HepG2 (cell line): ENCODE measurements around the gene INHBC. TPM values are rescaled to one million over a fixed set of nuclear protein-coding genes. Genes with fewer than 3 reads are reported as not detected.

Source experiments
- ATAD3A ChIP-seq: sonication (generic); formaldehyde crosslinking; IDR thresholded peaks from 2 replicates; pipeline ENCODE4 v1.4.0; 2020; ENCODE audit warnings: missing genetic modification reagents
- E2F2 ChIP-seq: sonication (generic); formaldehyde crosslinking; IDR thresholded peaks from 2 replicates; pipeline ENCODE4 v1.4.0; 2020; ENCODE audit warnings: missing genetic modification reagents, borderline replicate concordance
- GABPB1 ChIP-seq: IDR thresholded peaks from 2 replicates; pipeline ENCODE4 v1.6.1; 2016; ENCODE audit warnings: mild to moderate bottlenecking, missing genetic modification reagents, moderate library complexity, missing compliant biosample characterization
- GATAD2A ChIP-seq: IDR thresholded peaks from 2 replicates; pipeline ENCODE4 v1.6.1; 2016
- IRF9 ChIP-seq: sonication (generic); formaldehyde crosslinking; IDR thresholded peaks from 2 replicates; pipeline ENCODE4 v1.8.0; 2022; ENCODE audit warnings: missing genetic modification reagents, mild to moderate bottlenecking, borderline replicate concordance
- KLF6 ChIP-seq: IDR thresholded peaks from 2 replicates; pipeline ENCODE4 v1.8.0; 2016; ENCODE audit warnings: missing biosample characterization, missing genetic modification reagents
- MLX ChIP-seq: IDR thresholded peaks from 2 replicates; pipeline ENCODE4 v1.6.1; 2016
- MTF2 ChIP-seq: sonication (generic); formaldehyde crosslinking; IDR thresholded peaks from 2 replicates; pipeline ENCODE4 v1.5.0; 2020; ENCODE audit warnings: missing genetic modification reagents, borderline replicate concordance
- RARG ChIP-seq: sonication (generic); formaldehyde crosslinking; IDR thresholded peaks from 2 replicates; pipeline ENCODE4 v1.4.0; 2020; ENCODE audit warnings: low read depth, mild to moderate bottlenecking, missing genetic modification reagents
- RFXANK ChIP-seq: IDR thresholded peaks from 2 replicates; pipeline ENCODE4 v1.6.1; 2016
- RXRB ChIP-seq: IDR thresholded peaks from 2 replicates; pipeline ENCODE4 v1.6.1; 2016; ENCODE audit warnings: borderline replicate concordance, missing genetic modification reagents, missing compliant biosample characterization
- XBP1 ChIP-seq: sonication (generic); formaldehyde crosslinking; IDR thresholded peaks from 2 replicates; pipeline ENCODE4 v1.5.0; 2020; ENCODE audit warnings: missing genetic modification reagents
- ZBTB33 ChIP-seq: sonication (generic); formaldehyde crosslinking; IDR thresholded peaks from 2 replicates; pipeline ENCODE4 v1.4.0; 2020; ENCODE audit warnings: missing genetic modification reagents
- ZFX ChIP-seq: sonication (generic); formaldehyde crosslinking; IDR thresholded peaks from 2 replicates; pipeline ENCODE4 v1.4.0; 2020; ENCODE audit warnings: mild to moderate bottlenecking, low read depth, missing genetic modification reagents, moderate library complexity
- ZNF18 ChIP-seq: sonication (generic); formaldehyde crosslinking; IDR thresholded peaks from 2 replicates; pipeline ENCODE4 v1.8.0; 2022; ENCODE audit warnings: mild to moderate bottlenecking, missing genetic modification reagents; ENCODE audit not compliant: insufficient replicate concordance
- ZNF468 ChIP-seq: sonication (generic); formaldehyde crosslinking; IDR thresholded peaks from 2 replicates; pipeline ENCODE4 v1.8.0; 2022; ENCODE audit warnings: mild to moderate bottlenecking, moderate library complexity, missing genetic modification reagents
- ZNF710 ChIP-seq: sonication (generic); formaldehyde crosslinking; IDR thresholded peaks from 2 replicates; pipeline ENCODE4 v1.5.0; 2020; ENCODE audit warnings: mild to moderate bottlenecking, missing genetic modification reagents, borderline replicate concordance
- ZNF747 ChIP-seq: sonication (generic); formaldehyde crosslinking; IDR thresholded peaks from 2 replicates; pipeline ENCODE4 v1.8.1; 2023; ENCODE audit warnings: missing genetic modification reagents, mild to moderate bottlenecking, borderline replicate concordance
- ZNF780A ChIP-seq: sonication (generic); formaldehyde crosslinking; IDR thresholded peaks from 2 replicates; pipeline ENCODE4 v1.8.0; 2022; ENCODE audit warnings: mild to moderate bottlenecking, missing genetic modification reagents, moderate library complexity
- ZNF839 ChIP-seq: sonication (generic); formaldehyde crosslinking; IDR thresholded peaks from 2 replicates; pipeline ENCODE4 v1.4.0; 2020; ENCODE audit warnings: missing genetic modification reagents, mild to moderate bottlenecking, borderline replicate concordance
- ZNF850 ChIP-seq: sonication (generic); formaldehyde crosslinking; conservative IDR thresholded peaks from 2 replicates; pipeline ENCODE4 v1.9.0; 2021; ENCODE audit warnings: mild to moderate bottlenecking, missing genetic modification reagents
- polyA plus RNA-seq, 8 experiments: library from polyadenylated mRNA; depleted of rRNA in 3 of 8; stranded (reverse) in 7 of 8; unstranded in 1 of 8; fragments of >200 nt; fragmentation: Illumina TruSeq in 4 of 8; extraction: Trizol in 4 of 8; gene quantifications; 2 replicates each; pipeline versions ENCODE4 v1.2.1 to v1.2.3, GENCODE V29; 2011 to 2016; ENCODE audit warnings: low read depth in 4 of 8, missing spikeins in 1 of 8, mixed read lengths in 1 of 8; ENCODE audit not compliant: insufficient read depth in 1 of 8
- total RNA-seq, 5 experiments: library from RNA; depleted of rRNA; stranded (reverse); fragments of >200 nt; fragmentation: Illumina TruSeq; extraction: Trizol; gene quantifications; 2 replicates each; pipeline ENCODE4 v1.2.3, GENCODE V29; 2016; ENCODE audit warnings: low read depth in 1 of 5

INHBC gene
- total and polyA plus RNA-seq, 2 of the 13 experiments (the other 11 are each of a cell fraction or from before 2014, with no cell fraction given): 1.8 to 13.8 TPM

GRCh38 chr12:57487597-57488401, 53.2 kb downstream of the INHBC start, which contains the start of gene MARS1 (continued):
- TF ChIP-seq RFXANK (CRISPR knock-in tag) (no peak), ZNF780A (CRISPR knock-in tag) (no peak), KLF6 (0 out of 2 replicates have a peak, but pooled peaks have one; percentile 34), ZNF839 (CRISPR knock-in tag) (no peak), ZBTB33 (CRISPR knock-in tag) (no peak), GATAD2A (peak; percentile 24; the same call in 1 of the 2 replicates), ATAD3A (no peak), ZNF850 (no peak), XBP1 (CRISPR knock-in tag) (no peak), ZNF747 (CRISPR knock-in tag) (peak; percentile 78; the same call in 1 of the 2 replicates), ZNF18 (CRISPR knock-in tag) (no peak), ZNF710 (0 out of 2 replicates have a peak, but pooled peaks have one; percentile 7), RXRB (peak; percentile 13; the same call in 1 of the 2 replicates), GABPB1 (CRISPR knock-in tag) (peak; percentile 97), MLX (CRISPR knock-in tag) (no peak), ZFX (CRISPR knock-in tag) (peak; percentile 72), ZNF468 (CRISPR knock-in tag) (no peak), IRF9 (CRISPR knock-in tag) (0 out of 2 replicates have a peak, but pooled peaks have one; percentile 11), RARG (no peak), E2F2 (no peak), MTF2 (CRISPR knock-in tag) (no peak)
